Measurements from ENCODE around the gene ANXA5. TPM values are rescaled to one million over a fixed set of nuclear protein-coding genes. Genes with fewer than 3 reads are reported as not detected.
"Not testable (repeated sequence)": the region's sequence is repeated elsewhere in the genome, so short reads cannot be mapped to it uniquely, and the experiment has no call there.

Gene ANXA5
- total RNA-seq, 8 experiments from 2014 or later = 54.5 to 428 (median 132) TPM

- WGBS, 10 experiments = 0 to 100% (median 73%) methylated on average over 1 to 4 of the region's 4 CpGs; no CpG with 5 or more reads in 2 of the 10 experiments
- Histone ChIP-seq H3K27ac (no peak overlapping the region), H3K4me1 (replicated peaks in 1 of 2) (no peaks in the 10 kb centered on the region), H3K4me3 (no peak overlapping the region)
- in situ Hi-C loops (cut with MboI; ENCODE audit: low pct_unique_long_range_greater_than_20kb in 2 of 9, low sequenced_read_pairs in 9 of 9, unreplicated experiment in 9 of 9) = loop anchor here in 1 of 9 experiments (25.0 kb wide), 1 partner anchor 481 kb away; no protein-coding TSS in a partner anchor
- peak in 5 of 8 experiments; percentile 17 to 96 (median 58) for ATAC-seq (replicated peaks in 6 of 8)
Measured at GRCh38 chr4:121668368-121669162, 28.2 kb downstream of the ANXA5 start.

GRCh38 chr4:121666091-121666679 lies 30.6 kb downstream of the ANXA5 start:
- no peak overlapping the region for H3K4me3 ChIP-seq
- no peak for ATAC-seq (replicated peaks in 6 of 8)
- in situ Hi-C loops (cut with MboI; ENCODE audit: low pct_unique_long_range_greater_than_20kb in 2 of 9, low sequenced_read_pairs in 9 of 9, unreplicated experiment in 9 of 9) = loop anchor here in 1 of 9 experiments (25.0 kb wide), 1 partner anchor 479 kb away; no protein-coding TSS in a partner anchor
- H3K4me1 ChIP-seq (replicated peaks in 1 of 2) = no peaks in the 10 kb centered on the region
- no peak overlapping the region for H3K27ac ChIP-seq

- no peak overlapping the region for H3K4me3 ChIP-seq
- 100% methylated on average over 1 of the region's 3 CpGs; no CpG with 5 or more reads in 9 of the 10 experiments for WGBS, 10 experiments
- no peaks in the 10 kb centered on the region for H3K4me1 ChIP-seq (replicated peaks in 1 of 2)
- in situ Hi-C loops (cut with MboI; ENCODE audit: low pct_unique_long_range_greater_than_20kb in 2 of 9, low sequenced_read_pairs in 9 of 9, unreplicated experiment in 9 of 9) = loop anchor here in 1 of 9 experiments (25.0 kb wide), 1 partner anchor 478 kb away; no protein-coding TSS in a partner anchor
- ATAC-seq (replicated peaks in 6 of 8) = no peak
- no peak overlapping the region for H3K27ac ChIP-seq
Measured at GRCh38 chr4:121665371-121665770, 31.4 kb downstream of the ANXA5 start.

GRCh38 chr4:121662225-121662624 lies 34.6 kb downstream of the ANXA5 start:
- Histone ChIP-seq H3K4me1 (replicated peaks in 1 of 2) (no peaks in the 10 kb centered on the region), H3K4me3 (no peak overlapping the region), H3K27ac (no peak overlapping the region)
- in situ Hi-C loops (cut with MboI; ENCODE audit: low pct_unique_long_range_greater_than_20kb in 2 of 9, low sequenced_read_pairs in 9 of 9, unreplicated experiment in 9 of 9) = loop anchor here in 1 of 9 experiments (25.0 kb wide), 1 partner anchor 475 kb away; no protein-coding TSS in a partner anchor
- no peak for ATAC-seq (replicated peaks in 6 of 8)
- 83 to 100% (median 94%) methylated on average over 1 to 5 of the region's 5 CpGs; no CpG with 5 or more reads in 1 of the 10 experiments for WGBS, 10 experiments

- not testable (repeated sequence) for H3K4me1 ChIP-seq (replicated peaks in 1 of 2); ATAC-seq (replicated peaks in 6 of 8); H3K27ac ChIP-seq; H3K4me3 ChIP-seq
- WGBS, 10 experiments = 40 to 100% (median 80%) methylated on average over 1 to 3 of the region's 10 CpGs; no CpG with 5 or more reads in 5 of the 10 experiments
- in situ Hi-C loops (cut with MboI; ENCODE audit: low pct_unique_long_range_greater_than_20kb in 2 of 9, low sequenced_read_pairs in 9 of 9, unreplicated experiment in 9 of 9) = loop anchor here in 1 of 9 experiments (25.0 kb wide), 1 partner anchor 473 kb away; no protein-coding TSS in a partner anchor
Measured at GRCh38 chr4:121660175-121660933, 36.4 kb downstream of the ANXA5 start.

DNA sequence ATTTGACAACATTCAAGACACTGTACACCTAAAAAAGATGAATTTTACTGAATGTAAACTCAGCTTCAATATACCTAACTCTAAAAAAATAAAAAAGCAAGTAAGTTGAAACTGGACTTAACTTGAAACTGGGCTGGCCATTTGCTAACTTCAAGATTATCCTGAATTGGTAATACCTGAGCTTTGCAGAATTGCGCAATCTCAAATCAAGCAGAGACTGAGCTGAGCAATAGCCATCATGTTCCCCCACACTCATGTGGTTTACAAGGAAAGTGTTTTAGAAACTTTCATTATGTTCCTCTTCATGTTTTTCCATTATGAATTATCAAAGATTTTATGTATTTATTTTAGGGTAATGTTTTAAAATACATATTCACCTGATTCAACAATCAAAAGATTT lies 38.7 kb downstream of the ANXA5 start:
- in situ Hi-C loops (cut with MboI; ENCODE audit: low pct_unique_long_range_greater_than_20kb in 2 of 9, low sequenced_read_pairs in 9 of 9, unreplicated experiment in 9 of 9) = loop anchor here in 2 of 9 experiments (10.0 to 25.0 kb wide), 2 partner anchors 173 to 471 kb away; no protein-coding TSS in a partner anchor
- 83 to 100% (median 96%) methylated on average over 1 of the region's 1 CpG; no CpG with 5 or more reads in 4 of the 10 experiments for WGBS, 10 experiments
- Histone ChIP-seq H3K27ac (no peak overlapping the region), H3K4me3 (no peak overlapping the region), H3K4me1 (replicated peaks in 1 of 2) (no peaks in the 10 kb centered on the region)
- ATAC-seq (replicated peaks in 6 of 8) = no peak

DNA sequence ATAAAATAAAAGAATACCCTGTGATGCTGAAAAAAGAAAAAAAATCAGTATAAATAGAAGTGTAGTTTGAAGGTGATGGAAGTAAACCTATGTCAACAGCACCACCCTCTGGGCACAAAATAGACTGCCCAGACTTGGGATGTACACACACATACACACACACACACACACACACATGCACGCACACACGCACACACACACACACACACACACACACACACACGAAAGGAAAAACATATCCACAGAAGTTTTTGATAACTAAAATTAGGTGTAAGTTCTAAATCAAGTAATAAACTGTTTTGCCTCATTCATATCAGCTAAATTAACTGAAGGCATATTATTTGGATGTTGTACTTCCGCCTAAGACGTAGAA lies 40.5 kb downstream of the ANXA5 start:
- WGBS, 10 experiments = 0 to 100% (median 97%) methylated on average over 1 to 3 of the region's 5 CpGs; no CpG with 5 or more reads in 2 of the 10 experiments
- no peak overlapping the region for H3K4me3 ChIP-seq
- H3K4me1 ChIP-seq (replicated peaks in 1 of 2) = no peaks in the 10 kb centered on the region
- no peak overlapping the region for H3K27ac ChIP-seq
- in situ Hi-C loops (cut with MboI; ENCODE audit: low pct_unique_long_range_greater_than_20kb in 2 of 9, low sequenced_read_pairs in 9 of 9, unreplicated experiment in 9 of 9) = loop anchor here in 2 of 9 experiments (10.0 to 25.0 kb wide), 2 partner anchors 171 to 469 kb away; no protein-coding TSS in a partner anchor
- ATAC-seq (replicated peaks in 6 of 8) = peak; percentile 57 to 82 (median 70)

DNA sequence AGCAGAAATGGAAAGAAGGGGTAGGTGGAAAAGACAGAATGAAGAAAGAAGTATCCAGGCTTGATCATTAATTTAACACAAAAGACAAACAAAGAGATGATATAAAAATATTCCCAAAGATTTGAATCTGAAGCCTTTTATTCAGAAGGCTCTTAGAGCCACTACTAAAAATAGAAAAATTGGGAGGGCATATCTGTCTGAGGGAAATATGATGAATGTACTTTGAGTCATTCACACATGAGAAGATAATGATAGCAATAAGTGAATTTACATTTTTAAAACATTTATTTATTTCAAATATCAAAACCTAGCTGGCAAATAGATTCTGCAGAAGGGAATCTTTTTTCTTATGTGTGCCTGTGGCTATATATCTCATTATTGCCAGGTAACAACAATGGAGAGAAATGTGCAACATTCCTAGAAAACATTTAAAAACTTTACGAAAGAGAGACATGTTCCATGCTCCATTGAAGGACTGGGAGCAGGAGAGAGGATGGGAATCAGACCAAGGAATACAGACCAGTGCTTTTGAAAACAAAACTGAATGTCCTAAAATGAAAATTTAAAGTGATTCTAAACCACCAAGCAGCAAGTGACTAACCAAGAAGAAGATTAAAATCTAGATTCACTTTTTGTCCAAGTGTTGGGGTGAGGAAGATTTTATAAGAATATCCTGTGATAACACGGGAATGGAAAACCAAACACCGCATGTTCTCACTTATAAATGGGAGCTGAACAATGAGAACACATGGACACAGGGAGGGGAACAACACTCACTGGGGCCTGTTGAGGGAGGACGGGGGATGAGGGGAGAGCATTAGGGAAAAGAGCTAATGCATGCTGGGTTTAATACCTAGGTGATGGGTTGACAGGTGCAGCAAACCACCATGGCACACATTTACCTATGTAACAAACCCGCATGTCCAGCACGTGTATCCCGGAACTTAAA lies 41.2 kb downstream of the ANXA5 start:
- WGBS, 10 experiments = 0 to 100% (median 81%) methylated on average over 1 to 6 of the region's 7 CpGs; no CpG with 5 or more reads in 1 of the 10 experiments
- ATAC-seq (replicated peaks in 6 of 8) = peak in 5 of 8 experiments; percentile 8 to 48 (median 26)
- Histone ChIP-seq H3K4me3 (no peak overlapping the region), H3K4me1 (replicated peaks in 1 of 2) (no peaks in the 10 kb centered on the region), H3K27ac (no peak overlapping the region)
- in situ Hi-C loops (cut with MboI; ENCODE audit: low pct_unique_long_range_greater_than_20kb in 2 of 9, low sequenced_read_pairs in 9 of 9, unreplicated experiment in 9 of 9) = loop anchor here in 2 of 9 experiments (10.0 to 25.0 kb wide), 2 partner anchors 171 to 468 kb away; no protein-coding TSS in a partner anchor

- 73 to 100% (median 93%) methylated on average over 2 to 3 of the region's 3 CpGs; no CpG with 5 or more reads in 1 of the 10 experiments for WGBS, 10 experiments
- in situ Hi-C loops (cut with MboI; ENCODE audit: low pct_unique_long_range_greater_than_20kb in 2 of 9, low sequenced_read_pairs in 9 of 9, unreplicated experiment in 9 of 9) = loop anchor here in 2 of 9 experiments (10.0 to 25.0 kb wide), 2 partner anchors 170 to 467 kb away; no protein-coding TSS in a partner anchor
- Histone ChIP-seq H3K27ac (no peak overlapping the region), H3K4me3 (no peak overlapping the region), H3K4me1 (replicated peaks in 1 of 2) (no peaks in the 10 kb centered on the region)
- no peak for ATAC-seq (replicated peaks in 6 of 8)
Measured at GRCh38 chr4:121654738-121655137, 42.0 kb downstream of the ANXA5 start.

DNA sequence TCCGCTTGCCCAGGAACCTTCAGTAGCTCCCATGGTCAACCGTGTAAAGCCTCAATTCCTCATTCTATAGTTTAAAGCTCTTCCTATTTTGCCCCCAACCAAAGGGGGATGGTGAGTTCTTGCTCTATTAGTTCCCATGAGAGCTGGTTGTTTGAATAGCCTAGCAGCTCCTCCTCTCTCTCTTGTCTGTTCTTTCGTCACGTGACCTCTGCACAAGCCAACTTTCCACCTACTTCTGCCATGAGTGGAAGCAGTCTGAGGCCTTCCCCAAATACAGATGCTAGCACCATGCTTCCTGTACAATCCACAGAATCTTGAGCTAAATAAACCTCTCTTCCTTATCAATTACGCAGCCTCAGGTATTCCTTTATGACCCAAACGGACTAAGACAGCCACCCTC lies 42.8 kb downstream of the ANXA5 start:
- Histone ChIP-seq H3K4me1 (replicated peaks in 1 of 2) (no peaks in the 10 kb centered on the region), H3K4me3 (no peak overlapping the region), H3K27ac (no peak overlapping the region)
- 70 to 100% (median 93%) methylated on average over 1 to 6 of the region's 6 CpGs for WGBS, 10 experiments
- ATAC-seq (replicated peaks in 6 of 8) = no peak
- in situ Hi-C loops (cut with MboI; ENCODE audit: low pct_unique_long_range_greater_than_20kb in 2 of 9, low sequenced_read_pairs in 9 of 9, unreplicated experiment in 9 of 9) = loop anchor here in 2 of 9 experiments (10.0 to 25.0 kb wide), 2 partner anchors 169 to 467 kb away; no protein-coding TSS in a partner anchor

GRCh38 chr4:121653214-121653613 lies 43.6 kb downstream of the ANXA5 start:
- in situ Hi-C loops (cut with MboI; ENCODE audit: low pct_unique_long_range_greater_than_20kb in 2 of 9, low sequenced_read_pairs in 9 of 9, unreplicated experiment in 9 of 9) = loop anchor here in 2 of 9 experiments (10.0 to 25.0 kb wide), 2 partner anchors 168 to 466 kb away; no protein-coding TSS in a partner anchor
- Histone ChIP-seq H3K4me1 (replicated peaks in 1 of 2) (no peaks in the 10 kb centered on the region), H3K27ac (no peak overlapping the region), H3K4me3 (no peak overlapping the region)
- 33 to 100% (median 94%) methylated on average over 1 of the region's 1 CpG; no CpG with 5 or more reads in 4 of the 10 experiments for WGBS, 10 experiments
- ATAC-seq (replicated peaks in 6 of 8) = no peak
